ENCODE measurements around the gene CETP. TPM values are rescaled to one million over a fixed set of nuclear protein-coding genes. Genes with fewer than 3 reads are reported as not detected.

Gene CETP
- polyA plus RNA-seq (2014; cell fraction: cytosol; rRNA removed), result 0.48 TPM in 1 of 2 replicates, not detected in the other
- polyA plus RNA-seq (2014; cell fraction: nucleus; rRNA removed), result not detected in 2 replicates

- DNase-seq (ENCODE audit: low spot score), result no peak
Observed at GRCh38 chr16:56961851-56962281, at the start of gene CETP. Gene CETP (plus strand): TSS chr16:56961950. CDS start chr16:56961980, 30 bp downstream.

- DNase-seq (ENCODE audit: low spot score), result no peak
Observed at GRCh38 chr16:56912746-56913708, 48.7 kb upstream of the CETP start.

GRCh38 chr16:56914896-56915295 lies 46.9 kb upstream of the CETP start:
- DNase-seq (ENCODE audit: low spot score), result no peak

- no peak for DNase-seq (ENCODE audit: low spot score)
Observed at GRCh38 chr16:56915336-56916119, 46.2 kb upstream of the CETP start.

GRCh38 chr16:56916571-56917403 lies 45.0 kb upstream of the CETP start:
- no peak for DNase-seq (ENCODE audit: low spot score)

- no peak for DNase-seq (ENCODE audit: low spot score)
Observed at GRCh38 chr16:56918467-56919012, 43.2 kb upstream of the CETP start.

GRCh38 chr16:56919099-56919800 lies 42.5 kb upstream of the CETP start:
- DNase-seq (ENCODE audit: low spot score), result no peak

GRCh38 chr16:56921571-56921970 lies 40.2 kb upstream of the CETP start:
- DNase-seq (ENCODE audit: low spot score), result no peak

- no peak for DNase-seq (ENCODE audit: low spot score)
Observed at GRCh38 chr16:56923481-56924091, 38.2 kb upstream of the CETP start.

- DNase-seq (ENCODE audit: low spot score), result no peak
Observed at GRCh38 chr16:56927471-56927870, 34.3 kb upstream of the CETP start.

GRCh38 chr16:56929639-56930038 lies 32.1 kb upstream of the CETP start:
- no peak for DNase-seq (ENCODE audit: low spot score)

GRCh38 chr16:56930486-56931270 lies 31.1 kb upstream of the CETP start:
- peak; percentile 74 for DNase-seq (ENCODE audit: low spot score)

- peak; percentile 67 for DNase-seq (ENCODE audit: low spot score)
Observed at GRCh38 chr16:56931271-56931891, 30.4 kb upstream of the CETP start.

GRCh38 chr16:56931892-56932720 lies 29.6 kb upstream of the CETP start, which contains the start of gene HERPUD1:
Gene HERPUD1 (plus strand): TSS chr16:56932142. CDS start chr16:56932245, 103 bp downstream.
- peak; percentile 97 for DNase-seq (ENCODE audit: low spot score)

GRCh38 chr16:56932721-56933619 lies 28.8 kb upstream of the CETP start:
- peak; percentile 36 for DNase-seq (ENCODE audit: low spot score)

- DNase-seq (ENCODE audit: low spot score), result no peak
Observed at GRCh38 chr16:56933828-56934598, 27.7 kb upstream of the CETP start.
